NT2/D1 (cell line): ENCODE results near the gene COL4A3.

Experiments used
- SUZ12 ChIP-seq: IDR thresholded peaks from 2 replicates; pipeline ENCODE4 v1.6.1; 2011; ENCODE audit not compliant: insufficient read length, insufficient read depth; ENCODE audit errors: extremely low read depth
- YY1 ChIP-seq: IDR thresholded peaks from 2 replicates; pipeline ENCODE4 v1.6.1; 2011; ENCODE audit not compliant: insufficient read length, insufficient read depth
- ZNF274 ChIP-seq: IDR thresholded peaks from 2 replicates; pipeline ENCODE4 v1.6.1; 2011; ENCODE audit warnings: mild to moderate bottlenecking, low read depth, low read length

- TF ChIP-seq SUZ12 (no peak), YY1 (no peak), ZNF274 (no peak)
Measured at GRCh38 chr2:227348324-227348723, 183.9 kb downstream of the COL4A3 start.
